CD4-positive, alpha-beta T cell treated with Interleukin-17A for 4 hours (primary cell): ENCODE results near the gene GOLGA6A.
"Not testable (repeated sequence)": the region's sequence is repeated elsewhere in the genome, so short reads cannot be mapped to it uniquely, and the experiment has no call there.

ENCODE experiments used
- DNase-seq: peaks from one replicate; pipeline ENCODE4 v3.0.0-alpha.2; 2020; ENCODE audit warnings: mixed read lengths

GOLGA6A gene, protein sequence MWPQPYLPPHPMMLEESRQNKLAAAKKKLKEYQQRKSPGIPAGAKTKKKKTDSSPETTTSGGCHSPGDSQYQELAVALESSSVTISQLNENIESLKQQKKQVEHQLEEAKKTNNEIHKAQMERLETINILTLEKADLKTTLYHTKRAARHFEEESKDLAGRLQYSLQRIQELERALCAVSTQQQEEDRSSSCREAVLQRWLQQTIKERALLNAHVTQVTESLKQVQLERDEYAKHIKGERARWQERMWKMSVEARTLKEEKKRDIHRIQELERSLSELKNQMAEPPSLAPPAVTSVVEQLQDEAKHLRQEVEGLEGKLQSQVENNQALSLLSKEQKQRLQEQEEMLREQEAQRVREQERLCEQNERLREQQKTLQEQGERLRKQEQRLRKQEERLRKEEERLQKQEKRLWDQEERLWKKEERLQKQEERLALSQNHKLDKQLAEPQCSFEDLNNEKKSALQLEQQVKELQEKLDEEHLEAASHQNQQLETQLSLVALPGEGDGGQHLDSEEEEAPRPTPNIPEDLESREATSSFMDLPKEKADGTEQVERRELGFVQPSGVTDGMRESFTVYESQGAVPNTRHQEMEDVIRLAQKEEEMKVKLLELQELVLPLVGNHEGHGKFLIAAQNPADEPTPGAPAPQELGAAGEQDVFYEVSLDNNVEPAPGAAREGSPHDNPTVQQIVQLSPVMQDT

DNA sequence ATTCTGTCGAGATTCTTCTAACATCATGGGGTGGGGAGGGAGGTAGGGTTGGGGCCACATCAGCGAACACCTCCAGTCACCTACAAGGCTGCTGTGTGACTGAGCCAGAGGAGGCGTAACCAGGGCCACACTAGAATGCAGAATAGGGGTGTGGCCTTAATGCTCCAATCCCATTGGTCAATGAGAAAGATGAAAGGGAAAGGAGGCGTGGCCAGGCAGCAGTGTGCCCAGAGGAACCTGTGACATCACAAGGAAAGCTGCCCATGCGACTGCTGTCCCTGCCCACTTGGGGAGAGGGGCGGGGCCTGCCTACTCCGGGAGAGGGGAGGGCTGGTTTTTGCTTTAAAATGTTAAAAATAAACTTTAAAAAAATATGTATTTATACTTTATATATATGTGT is at the start of gene GOLGA6A:
TSS of gene GOLGA6A (minus strand) at position 101 of the 400 bp plus-strand sequence. CDS start at position 60, 41 bp downstream.
- not testable (repeated sequence) for DNase-seq

DNA sequence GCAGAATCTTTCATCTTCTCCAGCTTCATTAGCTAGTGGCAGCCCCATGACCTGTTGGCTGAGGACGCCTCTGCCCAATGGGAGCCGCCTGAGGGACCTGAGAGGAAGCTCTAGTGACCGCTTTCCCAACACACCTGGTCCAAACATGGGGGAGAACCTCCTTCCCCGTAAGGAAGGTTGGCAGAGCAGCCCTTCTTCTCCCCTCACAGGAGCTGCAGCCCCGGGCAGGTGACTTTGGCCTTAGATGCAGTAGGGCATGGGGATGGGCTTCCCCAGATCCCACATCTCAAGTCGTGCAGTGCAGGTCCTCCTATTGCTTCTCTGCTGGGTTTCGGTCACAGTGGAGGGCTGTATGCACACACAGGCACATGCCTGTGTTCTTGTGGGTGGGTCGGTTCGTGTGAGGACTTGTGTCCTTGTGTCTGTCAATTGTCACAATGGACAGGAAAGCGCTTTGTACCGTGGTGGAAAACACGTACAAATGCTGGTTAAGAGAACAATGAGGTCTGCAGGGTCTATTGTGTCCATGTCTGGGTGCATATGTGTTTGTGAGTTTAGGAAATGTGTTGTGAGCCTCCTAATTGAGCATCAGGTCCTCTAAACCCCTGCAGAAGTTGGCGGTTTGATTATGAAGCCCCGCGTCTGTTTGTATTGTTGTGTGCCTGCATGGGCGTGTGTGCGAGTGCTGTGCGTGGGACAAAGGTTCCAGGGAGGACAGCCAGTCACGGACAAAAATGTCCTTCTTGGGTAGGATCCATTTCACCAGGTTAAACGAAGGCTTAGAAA is 49.5 kb upstream of the GOLGA6A start:
- DNase-seq, result no peak

DNA sequence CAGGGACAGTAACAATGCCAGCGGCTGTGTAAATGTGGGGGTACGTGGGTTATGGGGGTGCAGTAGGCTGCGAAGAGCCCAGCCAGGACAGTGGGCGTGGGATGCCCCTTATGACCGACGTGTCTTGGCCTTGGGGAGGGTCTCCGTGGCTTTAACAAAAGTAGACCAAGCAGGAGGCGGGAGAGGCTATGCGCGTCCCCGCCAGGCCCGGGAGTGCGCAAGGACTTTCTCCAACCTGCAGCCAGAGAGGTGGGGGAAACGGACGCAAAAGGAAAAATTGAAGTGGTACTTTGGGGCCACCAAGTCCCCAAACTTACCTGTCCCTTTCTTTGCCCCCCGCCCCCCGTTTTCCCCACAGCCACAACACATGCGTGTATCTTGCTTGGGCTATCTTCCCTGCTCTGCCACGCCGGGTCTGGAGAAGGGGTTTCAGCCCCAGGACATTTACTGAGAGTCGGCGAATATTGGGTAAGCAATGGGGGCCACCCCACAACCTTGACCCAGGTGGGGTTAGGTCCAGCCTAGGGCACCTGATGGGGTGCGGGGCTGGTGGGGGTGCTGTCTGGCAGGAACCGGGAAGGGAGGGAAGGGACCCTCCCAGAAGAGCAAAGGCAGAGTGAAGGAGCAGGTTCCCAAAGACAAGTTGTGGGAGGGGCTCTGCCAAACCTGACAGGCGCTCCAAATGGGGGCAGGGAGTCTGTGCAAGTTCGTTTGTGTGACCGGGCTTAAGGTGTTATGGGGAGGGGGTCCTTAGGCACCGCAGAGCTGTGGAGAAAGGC is 48.7 kb upstream of the GOLGA6A start:
- DNase-seq, result no peak

DNA sequence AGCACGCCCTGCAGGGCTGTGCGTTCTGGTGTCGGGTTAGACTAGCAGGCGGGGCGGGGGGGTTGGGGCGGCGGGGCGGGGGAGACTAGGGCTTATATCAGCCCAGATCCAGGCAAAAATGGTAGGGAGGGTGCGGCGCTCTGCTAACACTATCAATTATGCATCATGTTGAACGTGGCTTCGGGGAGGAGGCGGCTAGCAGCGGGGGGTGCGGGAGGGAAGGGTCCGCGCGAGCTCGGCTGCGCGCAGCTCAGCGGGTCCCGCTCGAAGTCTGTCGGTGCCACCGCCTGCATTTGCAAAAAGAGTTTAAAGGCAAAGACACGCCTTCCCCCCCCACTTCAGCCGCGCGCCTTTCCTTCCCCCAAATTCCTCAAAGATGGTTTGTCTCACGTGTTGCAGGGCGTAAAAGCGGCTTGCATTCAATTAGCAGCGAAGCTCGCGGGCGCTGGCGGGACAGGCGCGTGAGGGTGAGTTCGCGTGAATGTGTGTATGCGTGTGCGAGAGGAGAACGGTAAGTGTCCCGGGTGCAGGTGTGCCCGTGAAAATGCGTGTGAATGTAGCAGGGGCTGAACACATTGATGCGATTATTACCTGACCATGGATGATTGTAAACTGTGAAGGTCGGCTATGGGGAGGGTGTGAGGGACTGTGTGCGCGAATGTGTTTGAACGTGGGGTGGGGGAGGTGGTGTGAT is 48.0 kb upstream of the GOLGA6A start, which contains the start of gene ISLR2:
TSS of gene ISLR2 (plus strand) at position 432 of the 694 bp plus-strand sequence. CDS start 2,169 bp downstream, outside the sequence.
- DNase-seq, result no peak

DNA sequence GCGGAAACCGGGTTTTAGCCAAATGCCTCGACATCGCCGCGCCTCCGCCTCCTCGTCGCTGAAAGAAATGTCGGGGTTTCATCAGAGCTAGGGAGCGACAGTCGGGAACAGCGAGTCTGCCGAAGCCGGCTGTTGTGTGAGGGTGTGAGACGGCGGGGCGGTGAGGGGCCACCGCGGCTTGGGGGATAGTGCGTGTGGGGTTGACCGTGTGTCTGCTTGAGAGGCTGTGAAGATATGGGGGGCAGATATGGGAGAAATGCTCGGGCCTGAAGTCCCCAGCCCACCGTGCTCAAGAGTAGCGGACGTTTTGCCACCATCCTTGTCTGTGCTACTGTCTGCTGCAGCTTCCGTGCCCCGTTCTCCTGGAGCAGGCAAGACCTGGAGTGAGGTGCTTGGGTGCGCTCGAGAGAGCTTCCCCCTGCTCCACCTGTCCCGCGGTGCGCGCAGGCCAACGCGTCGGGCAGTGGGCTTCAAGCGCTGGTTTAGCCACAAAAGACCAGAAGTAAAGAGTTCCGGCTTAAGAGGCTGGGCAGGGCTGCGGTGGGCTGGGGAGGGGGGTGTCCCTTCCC is 47.3 kb upstream of the GOLGA6A start:
- no peak for DNase-seq

DNA sequence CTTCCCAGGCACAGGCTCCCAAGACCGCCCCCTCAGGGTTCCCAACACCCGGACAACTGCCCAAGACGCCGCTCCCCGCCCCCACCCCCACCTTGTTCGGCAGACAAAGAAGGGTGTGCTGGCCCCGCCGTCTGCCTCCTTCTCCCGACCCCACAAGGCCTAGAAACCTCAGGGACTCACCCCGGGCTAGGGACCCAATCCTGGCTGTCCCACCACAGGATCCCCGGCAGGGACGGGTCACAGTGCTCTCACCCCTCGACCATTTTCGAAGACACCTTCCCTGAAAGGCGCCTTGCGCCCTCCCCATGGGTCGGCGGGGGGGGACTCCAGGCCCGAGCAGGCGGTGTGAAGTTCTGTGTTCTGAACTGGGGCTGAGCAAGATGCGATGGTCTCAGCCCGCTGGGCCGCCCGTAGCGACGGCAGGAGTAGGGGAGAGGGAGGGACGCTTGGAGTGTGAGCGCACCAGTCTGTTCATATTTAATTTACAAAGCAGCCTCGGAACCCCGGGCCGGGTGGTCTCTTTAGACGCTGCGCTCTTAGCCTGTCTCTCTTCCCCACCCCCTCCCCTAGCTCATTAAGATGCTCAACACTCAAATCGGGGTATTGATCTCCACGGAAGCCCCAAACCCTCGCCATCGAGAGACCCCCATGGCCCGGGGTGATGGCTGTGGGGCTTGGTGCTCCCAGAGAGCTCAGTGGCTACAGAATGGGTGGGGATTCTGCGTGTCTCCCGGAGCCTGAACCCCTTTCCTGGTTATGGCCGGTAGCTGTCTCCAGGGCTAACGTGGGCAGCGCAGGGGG is 46.6 kb upstream of the GOLGA6A start:
- DNase-seq, result no peak

DNA sequence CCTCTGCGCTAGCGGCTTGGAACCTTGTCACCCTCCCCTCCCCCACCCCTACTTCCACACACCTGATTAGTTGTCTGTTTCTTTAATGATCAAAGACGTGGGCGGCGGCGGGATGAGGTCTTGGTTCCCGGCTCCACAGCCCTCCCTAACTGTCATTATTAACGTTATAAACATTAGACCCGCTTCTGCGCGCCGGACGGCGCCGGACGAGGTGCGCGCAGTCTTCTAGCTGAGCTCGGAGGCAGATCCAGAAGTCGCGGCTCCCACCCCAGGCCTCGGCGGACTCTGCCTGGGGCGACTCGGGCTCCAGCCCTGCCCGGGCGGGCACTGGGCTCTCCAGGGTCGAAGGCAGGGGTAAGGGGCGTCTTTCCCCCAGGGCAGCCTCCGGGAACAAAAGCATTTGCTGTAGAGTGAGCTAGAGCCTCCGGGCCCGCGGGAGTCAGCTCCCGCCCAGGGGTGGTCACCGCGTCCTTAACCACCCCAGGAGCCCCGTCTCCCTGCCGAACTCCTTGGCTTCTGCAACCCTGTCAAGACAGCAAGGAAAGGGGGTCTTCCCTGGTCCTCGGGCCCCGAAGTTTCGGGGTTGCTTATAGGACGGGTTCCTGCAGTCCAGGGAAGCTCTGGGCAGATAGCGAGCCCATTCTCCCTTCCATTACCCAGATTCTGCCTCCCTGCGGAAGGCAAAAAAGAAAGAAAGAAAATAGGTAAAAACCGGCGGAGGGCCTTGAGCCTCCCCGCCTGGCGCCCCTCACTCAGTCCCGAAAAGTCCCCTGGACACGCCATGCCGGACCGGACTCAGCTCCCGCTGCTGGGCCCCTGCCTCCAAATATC is 45.8 kb upstream of the GOLGA6A start:
- DNase-seq, result no peak

DNA sequence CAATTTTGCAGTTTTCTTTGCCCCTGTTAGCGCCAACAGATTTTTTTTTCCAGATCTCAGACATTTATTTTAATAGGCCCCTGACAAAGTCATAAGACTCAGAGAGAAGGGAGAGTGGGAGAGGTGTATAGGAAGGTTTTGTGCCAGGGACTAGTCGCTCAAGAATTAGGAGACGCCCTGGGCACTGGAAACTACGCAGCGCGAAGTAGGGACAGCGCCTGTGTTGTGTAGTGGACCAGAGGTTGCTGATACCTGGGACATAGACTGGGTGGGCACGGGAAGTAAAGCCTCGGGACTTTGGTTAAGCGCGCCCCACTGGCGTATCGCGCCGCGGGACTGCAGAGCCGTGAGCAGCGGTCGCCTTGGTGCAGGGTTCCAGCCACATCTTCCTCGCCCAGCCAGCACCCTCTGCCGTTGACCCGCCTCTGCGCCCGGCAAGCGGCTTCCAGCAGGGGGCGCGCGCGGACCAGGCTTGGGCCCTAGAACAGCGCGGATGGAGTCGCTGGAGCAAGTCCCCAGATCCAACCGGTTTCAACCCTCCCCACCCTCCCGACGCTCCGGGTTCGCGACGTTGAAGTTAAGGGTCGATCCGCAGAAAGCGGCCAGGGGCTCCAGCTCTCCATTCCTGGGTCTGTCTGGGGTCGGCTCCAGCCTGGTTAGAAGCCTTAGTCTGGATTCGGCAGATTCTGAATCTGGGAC is 45.1 kb upstream of the GOLGA6A start:
- peak; percentile 86 for DNase-seq

DNA sequence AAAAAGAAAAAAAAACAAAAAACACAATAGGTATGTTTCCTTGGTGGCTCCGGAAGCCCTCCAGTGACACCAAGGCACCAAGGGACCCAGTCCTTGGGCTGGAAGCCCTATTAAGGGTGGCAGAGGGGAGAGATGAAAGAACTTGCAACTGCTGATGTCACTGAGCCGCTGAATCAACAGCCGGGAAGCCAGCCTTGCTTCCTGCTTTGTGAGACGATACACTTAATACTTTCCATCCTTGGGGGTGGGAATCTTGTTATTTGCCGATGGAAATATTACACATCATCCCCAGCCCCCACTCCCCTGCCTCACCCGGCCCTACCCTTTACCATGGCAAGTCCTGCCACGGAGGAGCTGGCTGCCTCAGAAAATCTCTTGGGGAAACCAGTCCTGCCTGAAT is 42.4 kb upstream of the GOLGA6A start:
- no peak for DNase-seq

DNA sequence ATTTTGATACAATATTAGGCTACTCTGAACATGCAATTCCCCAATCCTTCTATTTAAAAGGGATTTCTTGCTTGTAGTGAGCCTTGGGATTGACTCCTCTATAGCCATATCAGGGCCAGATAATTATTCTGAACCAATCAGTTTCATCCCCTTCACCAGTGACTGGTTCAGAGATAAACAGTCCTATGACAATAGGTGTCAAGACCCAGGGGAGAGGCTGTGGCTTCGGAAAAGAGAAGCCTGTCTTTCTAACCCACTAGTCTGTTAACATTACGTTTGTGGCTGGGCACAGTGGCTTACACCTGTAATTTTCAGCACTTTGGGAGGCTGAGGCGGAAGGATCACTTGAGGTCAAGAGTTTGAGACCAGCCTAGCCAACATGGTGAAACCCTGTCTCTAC is 41.8 kb upstream of the GOLGA6A start:
- no peak for DNase-seq

DNA sequence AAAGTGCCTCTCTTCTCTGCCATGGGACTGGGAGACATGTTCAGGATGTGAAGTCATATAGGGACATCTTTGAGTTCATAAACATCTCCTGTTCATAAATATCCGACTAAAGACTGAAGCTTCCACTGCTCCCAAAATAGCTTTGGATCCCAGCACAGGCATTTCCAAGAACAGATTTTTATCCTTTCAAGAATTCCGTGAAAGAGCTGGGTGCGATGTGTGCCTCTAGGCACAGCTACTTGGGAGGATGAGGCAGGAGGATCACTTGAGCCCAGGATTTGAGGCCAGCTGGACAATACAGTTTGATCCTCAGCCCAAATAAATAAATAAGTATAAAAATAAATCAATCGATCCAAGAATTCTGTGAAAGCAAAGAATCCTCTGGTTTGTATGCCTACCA is 41.3 kb upstream of the GOLGA6A start:
- no peak for DNase-seq

DNA sequence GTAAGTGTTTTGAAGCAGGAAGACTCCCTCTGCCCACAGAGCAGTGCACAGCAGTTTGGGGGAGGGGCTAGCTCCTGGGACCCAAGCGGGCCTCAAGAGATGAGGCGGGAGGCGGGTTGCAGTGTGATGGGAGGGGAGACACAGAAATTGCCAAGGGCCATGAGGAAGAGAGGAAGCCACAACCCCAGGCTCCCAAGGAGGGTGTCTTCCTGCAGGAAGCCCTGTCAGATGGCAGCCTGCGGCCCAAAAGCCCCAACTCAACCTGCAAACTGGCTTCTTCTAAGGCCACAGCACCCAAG is 40.7 kb upstream of the GOLGA6A start:
- no peak for DNase-seq

DNA sequence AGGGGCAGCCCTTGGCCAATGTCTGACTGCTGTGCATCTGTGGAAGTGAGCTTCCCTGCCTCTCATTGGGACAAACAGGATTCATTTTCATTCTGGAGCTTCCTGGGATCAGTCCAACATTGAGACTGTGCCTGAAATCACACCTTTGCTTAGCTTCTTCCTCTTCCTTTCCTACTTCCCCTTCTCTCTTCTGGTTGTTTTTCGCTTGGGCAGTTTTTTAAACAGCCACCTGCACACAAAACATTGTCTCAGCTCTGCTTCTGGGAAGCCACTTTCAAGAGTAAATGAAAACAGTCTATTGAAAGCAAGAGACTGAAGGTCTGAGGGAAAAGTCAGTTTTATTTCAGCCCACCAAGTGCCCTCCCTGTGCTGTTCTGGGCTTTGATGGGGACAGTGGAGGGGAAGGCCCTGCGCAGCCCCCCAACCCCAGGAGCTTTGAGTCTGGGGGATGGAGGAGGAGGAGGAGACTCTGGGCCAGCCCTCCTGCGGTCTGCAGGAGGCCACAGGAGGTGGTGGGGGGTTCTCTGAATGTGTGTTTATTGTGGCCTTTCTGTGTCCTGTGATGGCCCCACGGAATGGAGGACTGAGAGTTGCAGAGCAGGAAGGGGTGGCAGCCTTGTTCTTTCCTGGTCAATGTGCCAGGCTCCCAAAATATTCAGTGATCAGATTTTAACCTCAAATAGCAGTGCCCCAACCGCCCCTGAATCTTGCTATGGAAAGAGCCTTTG is 40.2 kb upstream of the GOLGA6A start:
- DNase-seq, result no peak

DNA sequence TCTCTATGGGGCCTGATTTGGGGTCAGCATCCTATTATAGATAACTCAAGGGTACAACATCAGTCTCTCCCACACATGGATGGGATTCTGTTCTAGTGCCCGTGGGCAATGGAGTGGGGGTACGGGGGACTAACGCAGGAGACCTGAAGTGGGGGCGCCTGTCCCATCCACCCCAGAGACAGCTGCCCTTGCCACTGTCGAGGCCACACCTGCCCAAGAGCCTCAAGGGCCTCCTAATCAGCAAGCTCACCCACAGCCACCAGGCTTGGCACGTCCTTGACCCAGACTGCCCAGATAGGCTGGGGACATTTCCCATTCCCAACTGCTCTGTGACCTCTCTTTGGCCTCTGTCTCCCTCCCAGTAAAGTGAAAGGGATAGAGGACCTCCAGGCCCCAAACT is 39.5 kb upstream of the GOLGA6A start:
- DNase-seq, result no peak

DNA sequence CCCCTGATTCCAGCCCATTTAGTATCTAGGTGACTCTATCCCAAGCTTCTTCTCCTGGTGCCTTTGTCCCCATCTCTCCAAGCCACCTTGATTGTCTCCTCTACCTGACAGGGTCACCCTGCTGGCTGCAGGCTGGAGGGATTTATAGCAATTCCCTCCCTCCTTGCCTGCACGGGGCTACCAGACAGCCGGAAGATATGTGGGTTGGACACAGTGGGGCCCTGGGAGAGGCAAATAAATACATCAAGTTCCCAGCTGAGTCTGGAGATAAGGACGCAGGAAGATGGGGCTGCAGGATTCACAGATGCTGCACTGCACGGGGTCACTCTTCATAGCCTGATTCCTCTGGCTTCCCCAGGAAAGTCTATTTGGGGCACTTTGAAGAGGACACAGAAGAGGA is 38.7 kb upstream of the GOLGA6A start:
- DNase-seq, result no peak

DNA sequence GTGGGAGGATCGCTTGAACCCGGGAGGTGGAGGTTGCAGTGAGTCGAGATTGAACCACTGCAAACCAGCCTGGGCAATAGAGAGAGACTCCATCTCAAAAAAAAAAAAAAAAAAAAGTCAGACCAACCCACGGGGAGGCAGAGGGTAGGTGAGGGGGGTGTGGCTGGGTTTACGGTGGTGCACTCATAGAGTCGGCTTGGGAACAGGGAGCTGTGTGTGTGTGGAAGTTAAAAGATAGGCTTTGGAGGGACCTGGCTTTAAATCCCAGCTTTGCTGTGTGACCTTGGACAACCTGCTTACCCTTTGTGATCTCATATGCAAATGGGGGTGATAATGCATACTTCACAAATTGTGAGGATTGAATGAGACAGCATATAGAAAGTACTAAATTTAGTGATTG is 38.1 kb upstream of the GOLGA6A start:
- DNase-seq, result no peak

DNA sequence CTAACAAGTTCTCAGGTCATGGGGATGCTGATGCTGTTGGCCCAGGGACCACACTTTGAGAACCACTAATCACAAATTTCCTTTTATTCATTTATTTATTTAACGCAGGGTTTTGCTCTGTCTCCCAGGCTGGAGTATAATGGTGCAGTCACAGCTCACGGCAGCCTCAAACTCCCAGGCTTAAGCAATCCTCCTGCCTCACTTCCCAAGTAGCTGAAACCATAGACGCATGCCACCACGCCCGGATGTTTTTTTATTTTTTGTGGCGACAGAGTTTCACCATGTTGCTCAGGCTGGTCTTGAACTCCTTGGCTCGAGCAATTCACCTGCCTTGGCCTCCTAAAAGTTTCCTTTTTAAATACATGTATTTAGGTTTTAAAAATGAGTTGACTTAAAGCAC is 27.4 kb upstream of the GOLGA6A start:
- DNase-seq, result no peak

DNA sequence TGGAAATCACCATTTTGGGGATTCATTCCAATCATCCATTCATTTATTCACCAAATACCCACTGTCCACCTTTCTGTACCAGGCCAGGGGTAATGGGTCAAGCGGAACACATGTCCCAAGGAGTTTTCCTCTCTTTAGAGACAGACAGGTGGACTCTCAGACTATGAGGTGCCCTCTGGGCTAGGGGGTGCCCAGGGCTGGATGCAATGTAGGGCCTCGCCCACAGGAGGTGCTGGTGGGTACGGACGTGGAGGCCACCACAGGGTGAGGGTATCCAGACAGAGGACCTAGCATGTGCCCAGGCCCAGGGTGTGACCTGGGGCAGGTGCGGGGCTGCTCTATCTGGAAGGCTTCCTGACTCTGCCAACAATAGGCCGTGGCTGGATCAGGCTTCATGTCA is 26.3 kb upstream of the GOLGA6A start:
- not testable (repeated sequence) for DNase-seq

DNA sequence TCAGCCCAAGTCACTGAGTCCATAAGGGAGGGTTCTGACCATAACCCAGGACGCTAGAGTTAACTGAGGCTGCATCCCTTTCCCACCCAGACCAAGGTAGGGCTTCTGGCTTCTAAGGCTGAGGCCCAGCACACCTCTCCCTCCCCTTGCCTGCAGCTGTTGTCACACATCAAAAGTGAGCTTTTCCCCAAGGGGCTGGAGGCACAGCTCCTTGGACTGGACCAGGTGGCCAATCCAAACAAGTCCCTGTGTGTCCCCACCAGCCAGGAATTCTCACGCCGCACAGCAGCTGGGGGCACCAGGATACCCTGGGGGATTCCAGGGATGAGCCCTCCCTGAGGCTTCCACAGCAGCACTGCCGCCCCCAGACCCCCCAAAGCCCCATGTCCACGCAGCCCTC is 25.8 kb upstream of the GOLGA6A start:
- DNase-seq, result no peak
